HG03442 (cell line): Measurements from ENCODE around the gene KANK4.

ENCODE experiments used
- ATAC-seq: cut with Tn5 transposase; IDR thresholded peaks from one replicate; pipeline ENCODE4 v1.9.1; 2021; ENCODE audit warnings: mild to moderate bottlenecking, moderate library complexity; ENCODE audit not compliant: unreplicated experiment

The KANK4 gene

GRCh38 chr1:62318756-62319544, at the start of gene KANK4:
KANK4 (minus strand) TSS chr1:62319434; CDS start chr1:62281564, 37,870 bp downstream.
- ATAC-seq, result no peak

DNA sequence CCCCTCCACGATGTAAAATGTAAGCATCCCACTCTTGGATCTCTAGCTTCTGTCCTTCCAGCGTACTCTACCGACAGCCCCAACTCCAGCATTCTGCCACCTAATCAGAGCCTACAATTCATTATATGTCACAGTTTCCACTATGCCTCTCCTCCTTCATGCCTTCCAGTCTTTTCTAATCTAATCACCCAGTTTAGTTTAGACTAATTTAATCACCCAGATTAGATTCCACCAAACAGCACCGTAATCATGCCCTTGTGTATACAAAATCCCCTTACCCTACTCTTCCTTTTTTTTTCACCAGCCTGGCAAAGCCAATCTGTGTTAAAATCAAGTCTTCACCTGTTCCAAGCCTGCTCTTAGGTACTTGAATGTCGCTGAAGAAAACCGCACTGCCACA, 49.8 kb upstream of the KANK4 start:
- ATAC-seq, result no peak

- no peak for ATAC-seq
Measured at GRCh38 chr1:62367005-62367557, 47.8 kb upstream of the KANK4 start.

GRCh38 chr1:62364721-62365120, 45.5 kb upstream of the KANK4 start:
- no peak for ATAC-seq

GRCh38 chr1:62362926-62363325, 43.7 kb upstream of the KANK4 start:
- ATAC-seq, result no peak

GRCh38 chr1:62362061-62362917, 43.1 kb upstream of the KANK4 start:
- ATAC-seq, result no peak

GRCh38 chr1:62361431-62361830, 42.2 kb upstream of the KANK4 start:
- no peak for ATAC-seq

DNA sequence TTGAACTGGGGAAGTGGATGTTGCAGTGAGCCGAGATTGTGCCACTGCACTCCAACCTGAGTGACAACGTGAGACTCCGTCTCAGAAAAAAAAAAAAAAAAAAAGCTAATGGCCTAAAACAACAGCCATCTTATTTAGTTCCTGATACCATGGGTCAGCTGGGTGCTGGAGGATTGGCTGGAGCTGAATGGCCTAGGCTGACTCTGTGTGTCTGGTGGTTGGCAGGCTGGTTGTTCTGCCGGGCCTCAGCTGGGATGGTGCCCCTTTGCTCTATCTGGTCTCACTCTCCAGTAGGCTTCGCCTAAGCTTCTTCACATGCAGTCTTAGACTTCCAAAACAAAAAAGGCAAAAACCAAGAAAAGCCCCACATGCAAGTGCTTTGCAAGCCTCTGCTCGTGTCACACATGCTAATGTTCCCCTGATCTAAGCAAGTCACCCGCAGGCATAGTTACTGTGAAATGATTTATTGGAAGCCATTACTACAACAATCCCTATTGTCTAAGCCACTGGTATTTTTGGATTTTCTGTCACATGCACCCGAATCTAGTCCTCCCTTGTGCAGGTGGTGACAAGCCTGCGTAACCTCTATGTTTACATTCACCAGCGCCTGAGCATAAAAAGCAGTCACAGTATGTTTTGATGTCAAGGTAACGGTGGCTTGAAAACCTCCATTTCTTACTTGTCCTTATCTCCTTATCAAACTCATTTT, 39.6 kb upstream of the KANK4 start:
- ATAC-seq, result no peak

DNA sequence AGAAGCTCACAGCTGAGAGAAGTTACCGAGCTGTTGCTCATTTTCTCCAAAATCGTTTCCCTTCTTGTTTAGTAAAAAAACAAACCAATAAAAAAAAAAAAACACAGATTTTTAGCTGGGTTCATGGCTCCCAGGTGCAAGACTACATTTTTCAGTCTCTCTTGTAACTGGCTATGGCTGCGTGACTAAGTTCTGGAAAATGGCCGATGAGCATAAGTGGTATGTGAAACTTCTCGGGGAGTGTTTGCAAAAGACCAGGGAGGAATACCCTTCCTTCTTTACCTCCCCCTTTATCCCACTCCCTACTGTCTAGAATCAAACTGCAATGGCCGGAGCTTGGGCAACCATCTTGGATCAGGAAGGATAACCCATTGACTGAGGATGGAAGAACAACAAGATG, 38.7 kb upstream of the KANK4 start:
- ATAC-seq, result no peak

DNA sequence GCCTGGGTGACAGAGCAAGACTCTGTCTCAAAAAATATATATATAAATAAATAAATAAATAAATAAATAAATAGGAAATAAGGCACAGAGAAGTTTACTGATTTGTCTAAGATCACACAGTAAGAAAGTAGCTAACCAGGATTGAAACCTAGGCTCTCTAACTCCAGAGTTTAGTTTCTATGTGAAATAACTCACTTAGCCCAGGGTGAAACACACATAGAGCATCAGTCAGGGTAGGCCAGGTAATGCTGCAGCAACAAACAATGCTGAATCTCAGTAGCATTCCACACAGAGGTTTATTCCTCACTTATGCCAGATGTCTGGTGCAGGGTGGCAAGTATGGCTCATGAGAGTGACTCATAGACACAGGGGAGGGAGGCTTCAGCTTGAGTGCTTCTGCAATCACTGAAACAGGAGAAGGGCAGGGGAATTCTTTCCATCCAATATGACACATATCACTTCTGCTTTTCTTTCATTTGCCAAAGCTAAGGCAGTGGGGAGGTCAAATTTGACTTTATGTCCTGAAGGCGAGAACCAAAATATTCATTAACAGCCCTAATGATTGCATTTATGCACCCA, 37.1 kb upstream of the KANK4 start:
- peak; percentile 83 for ATAC-seq

GRCh38 chr1:62355095-62355494, 35.9 kb upstream of the KANK4 start:
- ATAC-seq, result no peak

DNA sequence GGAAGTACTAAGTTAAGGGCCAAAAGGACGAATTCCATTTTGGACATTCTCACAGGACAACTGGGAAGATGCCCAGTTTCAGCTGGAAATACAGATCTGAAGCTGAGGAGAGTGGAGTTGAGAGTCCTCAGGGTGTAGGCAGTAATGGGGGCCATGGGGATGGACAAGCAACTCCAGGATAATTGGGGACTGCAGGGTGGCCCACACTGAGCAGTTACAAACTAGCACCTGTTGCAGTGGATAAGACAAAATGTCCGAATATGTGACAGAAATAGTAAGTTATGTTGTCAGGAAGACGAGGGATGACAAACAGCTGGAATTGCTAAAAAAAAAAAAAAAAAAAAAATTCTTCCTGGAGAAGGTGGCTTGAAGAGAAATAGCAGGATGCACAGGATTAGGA, 34.6 kb upstream of the KANK4 start:
- ATAC-seq, result no peak

DNA sequence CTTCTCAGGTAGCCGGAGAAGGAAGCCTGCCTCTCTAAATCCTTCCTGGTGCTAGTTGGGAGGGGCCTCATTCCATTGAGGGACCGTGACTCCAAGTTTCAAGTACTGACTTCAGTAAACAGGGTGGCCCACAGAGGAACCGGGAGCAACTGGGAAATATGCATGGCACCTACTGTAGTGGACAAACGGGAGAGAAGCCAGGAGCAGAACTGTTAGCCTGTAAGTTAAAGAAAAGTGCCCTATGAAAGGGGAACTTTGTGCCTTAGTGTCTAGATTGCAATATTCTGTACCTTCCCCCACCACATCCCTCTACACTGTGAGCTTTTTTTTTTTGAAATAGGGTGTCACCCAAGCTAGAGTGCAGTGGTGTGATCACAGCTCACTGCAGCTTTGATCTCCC, 33.2 kb upstream of the KANK4 start:
- no peak for ATAC-seq

GRCh38 chr1:62349470-62350233, 30.4 kb upstream of the KANK4 start:
- ATAC-seq, result no peak

DNA sequence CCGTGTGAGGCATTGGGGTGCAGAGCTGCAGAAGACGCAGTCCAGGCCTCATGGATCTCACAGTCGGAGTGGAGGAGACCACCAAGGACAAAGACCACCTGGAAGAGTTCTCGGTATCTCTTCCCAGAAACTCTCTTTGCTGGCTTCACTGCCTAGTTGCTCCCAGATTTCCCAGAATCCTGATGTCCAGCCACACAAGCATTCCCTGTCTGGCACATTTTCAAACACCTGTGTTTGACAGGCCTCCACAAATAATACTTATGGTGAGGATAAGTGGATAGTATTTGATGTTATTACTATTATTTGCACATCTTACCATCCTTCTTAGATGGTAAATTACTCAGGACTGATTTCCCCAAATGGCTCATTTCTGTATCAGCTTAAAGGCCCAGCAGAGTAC, 27.7 kb upstream of the KANK4 start:
- ATAC-seq, result no peak

DNA sequence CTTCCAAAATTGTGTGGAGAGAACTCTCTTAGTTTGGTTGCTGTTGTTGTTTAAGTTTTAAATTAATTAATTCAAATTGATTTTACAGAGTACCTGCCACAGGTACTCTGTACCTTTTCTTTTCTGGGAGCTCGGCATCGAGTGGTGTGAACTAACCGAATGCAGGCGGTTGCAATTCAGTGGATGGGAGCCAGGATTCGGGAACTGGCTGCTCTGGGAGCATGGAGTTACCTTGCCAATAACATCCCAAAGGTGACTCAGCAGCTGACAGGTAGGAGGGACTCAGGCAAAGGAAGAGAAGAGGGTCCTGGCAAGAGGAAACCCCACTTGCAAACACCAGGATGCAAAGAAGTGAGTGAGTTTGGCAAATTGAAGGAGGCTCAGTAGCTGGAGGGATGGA, 24.7 kb upstream of the KANK4 start:
- no peak for ATAC-seq

- no peak for ATAC-seq
Measured at GRCh38 chr1:62342270-62342669, 23.0 kb upstream of the KANK4 start.

GRCh38 chr1:62341615-62342014, 22.4 kb upstream of the KANK4 start:
- no peak for ATAC-seq

GRCh38 chr1:62341089-62341488, 21.9 kb upstream of the KANK4 start:
- no peak for ATAC-seq
